BLaER1 (cell line): ENCODE results near the gene PDLIM5.
"Not testable (repeated sequence)": the region's sequence is repeated elsewhere in the genome, so short reads cannot be mapped to it uniquely, and the experiment has no call there.

Experiments used
- H3K27ac ChIP-seq: shearing (Covaris generic); formaldehyde crosslinking; 2 replicates; pipeline ENCODE4 v1.8.1; 2022
- H3K27me3 ChIP-seq: shearing (Covaris generic); formaldehyde crosslinking; 2 replicates; pipeline ENCODE4 v1.8.1; 2022
- H3K36me3 ChIP-seq: shearing (Covaris generic); formaldehyde crosslinking; 2 replicates; pipeline ENCODE4 v1.8.1; 2022
- H3K4me1 ChIP-seq: shearing (Covaris generic); formaldehyde crosslinking; 2 replicates; pipeline ENCODE4 v1.8.1; 2022
- H3K4me2 ChIP-seq: shearing (Covaris generic); formaldehyde crosslinking; 2 replicates; pipeline ENCODE4 v1.8.1; 2022
- H3K4me3 ChIP-seq: shearing (Covaris generic); formaldehyde crosslinking; 2 replicates; pipeline ENCODE4 v1.8.1; 2022
- H3K9ac ChIP-seq: shearing (Covaris generic); formaldehyde crosslinking; 2 replicates; pipeline ENCODE4 v1.8.1; 2022
- H3K9me3 ChIP-seq: shearing (Covaris generic); formaldehyde crosslinking; 2 replicates; pipeline ENCODE4 v1.8.1; 2022
- H4K20me1 ChIP-seq: shearing (Covaris generic); formaldehyde crosslinking; 2 replicates; pipeline ENCODE4 v1.8.1; 2022
- Cebpa-rat ChIP-seq: shearing (Covaris generic); IDR thresholded peaks from 2 replicates; pipeline ENCODE4 v1.8.1; 2022

PDLIM5 gene

DNA sequence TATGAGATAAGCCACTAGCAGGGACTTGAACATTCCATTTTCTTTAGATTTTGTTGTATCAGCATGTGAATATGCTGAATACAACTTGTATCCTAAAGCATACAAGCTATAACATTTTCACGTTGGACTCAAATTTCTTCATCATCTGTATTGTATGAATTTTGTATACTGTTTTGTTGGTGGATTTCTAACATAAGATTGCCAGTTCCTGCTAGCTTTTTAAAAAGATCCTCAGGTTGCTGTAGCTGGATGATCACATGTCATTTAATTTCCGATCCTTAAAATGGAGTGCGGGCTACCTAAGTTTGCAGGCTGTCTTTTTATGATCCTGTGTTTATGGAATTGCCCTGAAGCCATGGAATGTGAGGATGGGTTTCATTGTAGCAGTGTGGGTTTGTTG, 6.9 kb downstream of the PDLIM5 start:
- H4K20me1 ChIP-seq, result no peaks in the 10 kb centered on the region
- no peaks in the 10 kb centered on the region for H3K9me3 ChIP-seq
- TF ChIP-seq Cebpa-rat, result no peak
- no peak overlapping the region for H3K4me2 ChIP-seq
- H3K36me3 ChIP-seq, result no peaks in the 10 kb centered on the region
- no peak overlapping the region for H3K9ac ChIP-seq
- no peak overlapping the region for H3K27ac ChIP-seq
- peaks cover 5% of the 10 kb centered on the region; the same call in 1 of the 2 replicates for H3K4me1 ChIP-seq
- H3K4me3 ChIP-seq, result no peak overlapping the region
- H3K27me3 ChIP-seq, result peaks cover 7% of the 10 kb centered on the region; the same call in 1 of the 2 replicates

DNA sequence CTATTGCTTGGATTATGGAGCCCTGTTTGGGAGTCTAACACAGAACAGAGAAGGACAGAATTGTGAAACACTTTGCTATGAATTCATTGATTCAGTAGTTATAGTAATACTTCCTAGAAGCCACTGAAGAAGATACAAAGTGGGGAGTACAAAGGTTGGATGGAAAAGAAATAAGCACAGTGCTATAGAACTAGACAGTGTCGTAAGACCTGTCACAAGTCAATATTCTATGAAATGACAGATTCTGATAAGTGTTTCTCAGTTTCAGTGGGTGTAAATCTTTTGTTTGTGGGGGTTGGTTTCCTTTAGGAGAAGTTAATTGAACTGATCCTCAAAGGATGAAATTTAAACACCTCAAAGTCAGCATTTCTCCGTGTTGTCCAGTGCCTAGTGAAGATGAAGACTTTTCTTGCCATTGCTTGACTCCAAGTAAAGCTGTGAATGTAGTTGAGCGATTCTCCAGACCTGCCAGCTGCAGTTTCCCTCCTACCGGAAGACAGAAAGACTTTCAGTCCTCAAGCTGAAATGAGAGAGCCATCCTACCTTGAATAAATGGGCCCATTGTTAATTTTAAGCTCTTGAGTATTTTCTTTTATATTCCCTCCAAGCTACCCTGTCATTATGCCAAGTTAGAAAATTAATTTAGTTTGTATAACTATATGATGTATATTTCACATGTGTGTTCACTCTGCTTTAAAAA, 7.9 kb downstream of the PDLIM5 start:
- H3K27me3 ChIP-seq, result no peaks in the 10 kb centered on the region
- H3K4me3 ChIP-seq, result no peak overlapping the region
- no peaks in the 10 kb centered on the region for H3K9me3 ChIP-seq
- no peaks in the 10 kb centered on the region for H3K36me3 ChIP-seq
- no peak overlapping the region for H3K4me2 ChIP-seq
- TF ChIP-seq Cebpa-rat, result no peak
- H3K9ac ChIP-seq, result no peak overlapping the region
- H3K27ac ChIP-seq, result no peak overlapping the region
- H3K4me1 ChIP-seq, result peaks cover 5% of the 10 kb centered on the region; the same call in 1 of the 2 replicates
- no peaks in the 10 kb centered on the region for H4K20me1 ChIP-seq

GRCh38 chr4:94461506-94461905, 9.8 kb downstream of the PDLIM5 start:
- H3K9me3 ChIP-seq, result no peaks in the 10 kb centered on the region
- no peaks in the 10 kb centered on the region for H4K20me1 ChIP-seq
- H3K4me2 ChIP-seq, result no peak overlapping the region
- H3K27ac ChIP-seq, result no peak overlapping the region
- H3K4me3 ChIP-seq, result no peak overlapping the region
- H3K9ac ChIP-seq, result no peak overlapping the region
- no peaks in the 10 kb centered on the region for H3K27me3 ChIP-seq
- no peak for TF ChIP-seq Cebpa-rat
- H3K4me1 ChIP-seq, result peaks cover 5% of the 10 kb centered on the region; the same call in 1 of the 2 replicates
- H3K36me3 ChIP-seq, result no peaks in the 10 kb centered on the region

DNA sequence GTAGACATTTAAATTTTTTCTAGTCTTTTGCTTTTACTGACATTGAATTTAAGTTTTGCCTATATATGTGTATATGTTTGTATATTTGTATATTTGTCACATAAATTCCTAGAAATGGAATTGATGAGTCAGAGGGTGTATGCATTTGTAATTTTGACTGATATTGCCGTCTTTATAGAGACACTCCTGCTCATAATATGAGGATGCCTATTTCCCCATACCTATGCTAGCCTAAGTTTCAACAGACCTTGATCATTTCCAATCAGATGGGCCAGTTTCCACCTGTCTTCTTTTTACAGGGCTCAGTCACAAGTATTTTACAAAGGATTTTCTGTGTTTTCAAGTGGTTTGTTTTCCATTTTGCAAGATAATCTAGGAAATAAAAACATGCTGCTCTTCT, 10.8 kb downstream of the PDLIM5 start:
- no peak overlapping the region for H3K9ac ChIP-seq
- H3K27me3 ChIP-seq, result no peaks in the 10 kb centered on the region
- no peak overlapping the region for H3K4me3 ChIP-seq
- TF ChIP-seq Cebpa-rat, result no peak
- no peak overlapping the region for H3K27ac ChIP-seq
- H3K4me1 ChIP-seq, result peaks cover 3% of the 10 kb centered on the region; the same call in 1 of the 2 replicates
- no peaks in the 10 kb centered on the region for H4K20me1 ChIP-seq
- H3K4me2 ChIP-seq, result no peak overlapping the region
- H3K9me3 ChIP-seq, result no peaks in the 10 kb centered on the region
- H3K36me3 ChIP-seq, result no peaks in the 10 kb centered on the region

DNA sequence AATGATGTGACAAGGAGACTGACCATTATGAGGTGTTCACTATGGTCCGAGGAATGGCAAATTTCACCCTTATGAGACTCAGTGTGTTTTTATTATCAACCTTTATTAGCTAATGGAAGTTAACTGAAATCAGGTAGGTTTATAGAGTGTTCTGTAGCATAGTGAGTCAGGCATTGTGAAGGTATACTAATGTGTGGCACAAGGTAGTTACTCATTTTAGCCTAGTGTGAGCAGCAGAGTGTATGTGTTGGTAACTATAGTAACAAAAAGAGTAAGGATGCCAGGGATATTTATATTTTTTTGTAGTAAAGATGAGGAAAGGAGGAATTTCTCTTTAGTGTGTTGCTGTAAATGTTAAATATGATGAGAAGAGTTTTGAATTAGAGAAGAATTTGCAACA, 12.0 kb downstream of the PDLIM5 start:
- H3K27me3 ChIP-seq, result no peaks in the 10 kb centered on the region
- no peaks in the 10 kb centered on the region for H3K36me3 ChIP-seq
- no peak overlapping the region for H3K9ac ChIP-seq
- no peaks in the 10 kb centered on the region for H3K9me3 ChIP-seq
- H4K20me1 ChIP-seq, result no peaks in the 10 kb centered on the region
- H3K4me2 ChIP-seq, result no peak overlapping the region
- H3K4me3 ChIP-seq, result no peak overlapping the region
- H3K4me1 ChIP-seq, result no peaks in the 10 kb centered on the region
- TF ChIP-seq Cebpa-rat, result no peak
- H3K27ac ChIP-seq, result no peak overlapping the region

DNA sequence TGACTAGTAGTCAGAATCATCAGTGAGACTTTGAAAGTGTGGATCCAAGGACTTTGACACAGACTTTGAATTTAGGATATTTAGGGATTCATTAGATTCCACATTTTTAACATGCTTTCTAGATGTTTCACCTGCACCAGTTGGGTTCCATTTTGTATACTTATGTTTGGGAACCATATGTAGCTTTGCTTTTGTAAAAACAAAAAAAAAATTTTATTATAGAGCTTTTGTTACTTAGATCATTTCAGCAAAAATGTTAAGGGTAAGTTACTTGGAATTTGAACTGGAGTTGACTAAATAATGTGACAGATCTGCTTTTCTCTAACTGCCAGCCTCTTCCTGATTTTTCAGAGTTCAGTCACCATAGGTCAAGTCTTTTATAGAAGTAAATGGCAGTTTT, 14.6 kb downstream of the PDLIM5 start:
- H4K20me1 ChIP-seq, result no peaks in the 10 kb centered on the region
- H3K4me1 ChIP-seq, result no peaks in the 10 kb centered on the region
- no peak overlapping the region for H3K9ac ChIP-seq
- TF ChIP-seq Cebpa-rat, result no peak
- no peaks in the 10 kb centered on the region for H3K27me3 ChIP-seq
- H3K4me3 ChIP-seq, result no peak overlapping the region
- no peak overlapping the region for H3K4me2 ChIP-seq
- H3K36me3 ChIP-seq, result no peaks in the 10 kb centered on the region
- H3K27ac ChIP-seq, result no peak overlapping the region
- H3K9me3 ChIP-seq, result no peaks in the 10 kb centered on the region

- H3K4me2 ChIP-seq, result no peak overlapping the region
- H3K4me1 ChIP-seq, result no peaks in the 10 kb centered on the region
- H3K27me3 ChIP-seq, result no peaks in the 10 kb centered on the region
- no peaks in the 10 kb centered on the region for H3K9me3 ChIP-seq
- TF ChIP-seq Cebpa-rat, result no peak
- H3K4me3 ChIP-seq, result no peak overlapping the region
- H3K9ac ChIP-seq, result no peak overlapping the region
- H3K36me3 ChIP-seq, result no peaks in the 10 kb centered on the region
- no peak overlapping the region for H3K27ac ChIP-seq
- no peaks in the 10 kb centered on the region for H4K20me1 ChIP-seq
These were observed 15.2 kb downstream of the PDLIM5 start for GRCh38 chr4:94466923-94467322.

- H3K4me3 ChIP-seq, result no peak overlapping the region
- no peaks in the 10 kb centered on the region for H3K9me3 ChIP-seq
- no peaks in the 10 kb centered on the region for H3K36me3 ChIP-seq
- H3K27me3 ChIP-seq, result no peaks in the 10 kb centered on the region
- H3K4me1 ChIP-seq, result no peaks in the 10 kb centered on the region
- H3K9ac ChIP-seq, result no peak overlapping the region
- no peak overlapping the region for H3K27ac ChIP-seq
- H4K20me1 ChIP-seq, result no peaks in the 10 kb centered on the region
- no peak overlapping the region for H3K4me2 ChIP-seq
- no peak for TF ChIP-seq Cebpa-rat
These were observed 16.5 kb downstream of the PDLIM5 start for GRCh38 chr4:94468093-94468769.

GRCh38 chr4:94469221-94469784, 17.6 kb downstream of the PDLIM5 start:
- Histone ChIP-seq H3K27me3 (no peaks in the 10 kb centered on the region), H3K4me1 (no peaks in the 10 kb centered on the region), H3K9me3 (no peaks in the 10 kb centered on the region), H3K4me2 (no peak overlapping the region), H3K36me3 (no peaks in the 10 kb centered on the region), H3K27ac (no peak overlapping the region), H3K4me3 (no peak overlapping the region), H4K20me1 (no peaks in the 10 kb centered on the region), H3K9ac (no peak overlapping the region)
- TF ChIP-seq Cebpa-rat, result no peak

DNA sequence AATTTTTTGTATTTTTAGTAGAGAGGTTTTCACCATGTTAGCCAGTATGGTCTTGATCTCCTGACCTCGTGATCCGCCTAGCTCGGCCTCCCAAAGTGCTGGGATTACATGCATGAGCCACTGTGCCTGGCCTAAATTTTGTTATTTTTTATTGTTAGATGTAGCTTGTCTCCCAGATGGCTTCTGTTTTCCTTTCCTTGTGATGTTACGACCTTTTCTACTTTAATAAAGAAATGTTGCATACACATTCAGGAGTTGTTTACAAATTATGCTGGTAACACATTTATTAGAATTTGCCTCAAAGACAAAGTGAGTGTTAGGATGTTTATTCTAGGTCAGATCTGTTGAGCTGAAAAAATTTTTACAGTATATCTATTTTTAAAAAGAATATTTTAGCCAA, 18.4 kb downstream of the PDLIM5 start:
- no peak overlapping the region for H3K4me2 ChIP-seq
- no peaks in the 10 kb centered on the region for H3K27me3 ChIP-seq
- H3K36me3 ChIP-seq, result no peaks in the 10 kb centered on the region
- no peak overlapping the region for H3K4me3 ChIP-seq
- TF ChIP-seq Cebpa-rat, result no peak
- no peaks in the 10 kb centered on the region for H3K9me3 ChIP-seq
- H3K27ac ChIP-seq, result no peak overlapping the region
- H4K20me1 ChIP-seq, result no peaks in the 10 kb centered on the region
- no peak overlapping the region for H3K9ac ChIP-seq
- no peaks in the 10 kb centered on the region for H3K4me1 ChIP-seq

- not testable (repeated sequence) for H3K27ac ChIP-seq, H4K20me1 ChIP-seq, H3K27me3 ChIP-seq, H3K4me2 ChIP-seq, H3K9me3 ChIP-seq, H3K36me3 ChIP-seq, H3K9ac ChIP-seq, H3K4me3 ChIP-seq, H3K4me1 ChIP-seq
These were observed 19.0 kb downstream of the PDLIM5 start for GRCh38 chr4:94470782-94471181.
